Effector CD8-positive, alpha-beta T cell (primary cell): ENCODE measurements around the gene PPP3R2.
"Not testable (repeated sequence)": the region's sequence is repeated elsewhere in the genome, so short reads cannot be mapped to it uniquely, and the experiment has no call there.

Source experiments
- DNase-seq: peaks from one replicate; lab custom pipeline; 2025; lab: John Stamatoyannopoulos, UW

Gene PPP3R2

GRCh38 chr9:101590074-101590473, 4.7 kb downstream of the PPP3R2 start:
- not testable (repeated sequence) for DNase-seq

- DNase-seq: no peak
These were observed 7.3 kb downstream of the PPP3R2 start for GRCh38 chr9:101587332-101588043.

GRCh38 chr9:101586651-101587050, 8.1 kb downstream of the PPP3R2 start:
- no peak for DNase-seq

GRCh38 chr9:101585740-101586139, 9.0 kb downstream of the PPP3R2 start:
- no peak for DNase-seq

GRCh38 chr9:101582553-101582952, 12.2 kb downstream of the PPP3R2 start:
- no peak for DNase-seq

- no peak for DNase-seq
These were observed 14.8 kb downstream of the PPP3R2 start for GRCh38 chr9:101579711-101580545.

- no peak for DNase-seq
These were observed 16.4 kb downstream of the PPP3R2 start for GRCh38 chr9:101578378-101578777.

- no peak for DNase-seq
These were observed 19.9 kb downstream of the PPP3R2 start for GRCh38 chr9:101574731-101575333.

GRCh38 chr9:101572316-101572715, 22.5 kb downstream of the PPP3R2 start:
- DNase-seq: no peak

- no peak for DNase-seq
These were observed 23.7 kb downstream of the PPP3R2 start for GRCh38 chr9:101571114-101571513.

- no peak for DNase-seq
These were observed 24.8 kb downstream of the PPP3R2 start for GRCh38 chr9:101569741-101570501.

GRCh38 chr9:101567725-101568350, 26.9 kb downstream of the PPP3R2 start:
- DNase-seq: no peak

- no peak for DNase-seq
These were observed 27.7 kb downstream of the PPP3R2 start for GRCh38 chr9:101566904-101567724.

- DNase-seq: no peak
These were observed 30.5 kb downstream of the PPP3R2 start for GRCh38 chr9:101564252-101564651.

GRCh38 chr9:101562966-101563365, 31.8 kb downstream of the PPP3R2 start:
- DNase-seq: no peak

- no peak for DNase-seq
These were observed 33.0 kb downstream of the PPP3R2 start for GRCh38 chr9:101561740-101562139.

GRCh38 chr9:101549472-101550098, 45.2 kb downstream of the PPP3R2 start:
- DNase-seq: not testable (repeated sequence)

- no peak for DNase-seq
These were observed 51.6 kb downstream of the PPP3R2 start for GRCh38 chr9:101543098-101543735.
